HepG2 (cell line): Measurements from ENCODE around the gene WNT7A. TPM values are rescaled to one million over a fixed set of nuclear protein-coding genes. Genes with fewer than 3 reads are reported as not detected.

ENCODE experiments used
- ATAC-seq: fragments of 200-7000 bp; cut with Tn5 transposase; 3 replicates; pipeline ENCODE4 v1.9.1; 2020; ENCODE audit warnings: mild to moderate bottlenecking, moderate library complexity
- BruUV-seq: library from RNA; stranded (reverse); fragments of 400-500 nt; replicated peaks from 2 replicates; lab custom pipeline; 2021; lab: Mats Ljungman, UMichigan
- CTCF ChIA-PET: fragments of 300-600 bp; formaldehyde crosslinking; extraction: SDS; loops from one replicate; lab custom pipeline; 2021; ENCODE audit warnings: low total read pairs, inconsistent platforms, low intra/inter-chr PET ratio; lab: Yijun Ruan, JAX
- POLR2A ChIA-PET: fragments of 350-600 bp; sonication (Branson Sonifier 250); formaldehyde crosslinking; loops from one replicate; lab custom pipeline; 2020; ENCODE audit warnings: antibody characterized with exemption, inconsistent platforms; lab: Yijun Ruan, JAX
- DNase-seq: peaks from one replicate; pipeline ENCODE4 v3.0.0-alpha.2; 2015; ENCODE audit warnings: low spot score
- FAIRE-seq: peaks from 3 replicates; lab custom pipeline; 2011; peaks lifted over from hg19 to GRCh38; lab: Jason Lieb, UNC
- H2AFZ ChIP-seq: one replicate; pipeline ENCODE4 v1.6.1; 2011; ENCODE audit warnings: low read length, inconsistent platforms
- H3K27ac ChIP-seq: fragments of 300-600 bp; 3 replicates; pipeline ENCODE4 v1.8.0; 2011; ENCODE audit warnings: mixed run types, mild to moderate bottlenecking, mixed read lengths, low read length, inconsistent platforms; ENCODE audit not compliant: insufficient read depth; ENCODE audit errors: extremely low read length
- H3K27me3 ChIP-seq, 2 experiments: fragments of 200-600 bp in 1 of 2; 2 replicates in 1 of 2; 3 replicates in 1 of 2; pipeline versions ENCODE4 v1.6.0 to v1.8.0; 2011; ENCODE audit warnings: low read length in 2 of 2, mild to moderate bottlenecking in 2 of 2, moderate library complexity in 2 of 2, inconsistent platforms in 1 of 2; ENCODE audit not compliant: insufficient read depth in 2 of 2, control insufficient read depth in 1 of 2
- H3K36me3 ChIP-seq, 2 experiments: fragments of 200-600 bp in 1 of 2; replicated peaks in 1 of 2; 2 replicates in 1 of 2; 3 replicates in 1 of 2; pipeline versions ENCODE4 v1.5.1 to v1.8.0; 2011; ENCODE audit warnings: low read length in 2 of 2, inconsistent platforms in 1 of 2; ENCODE audit not compliant: insufficient read depth in 2 of 2, control insufficient read depth in 1 of 2
- H3K4me1 ChIP-seq: 2 replicates; pipeline ENCODE4 v1.5.1; 2012; ENCODE audit warnings: low read length, inconsistent platforms; ENCODE audit not compliant: insufficient read depth
- H3K4me2 ChIP-seq: 2 replicates; pipeline ENCODE4 v1.6.0; 2011; ENCODE audit warnings: low read depth, low read length, inconsistent platforms
- H3K4me3 ChIP-seq, 3 experiments: fragments of 200-600 bp in 1 of 3; sonication (generic), shearing (Covaris generic) in 1 of 3; replicated peaks in 1 of 3; 2 replicates each; pipeline ENCODE4 v1.5.1; 2011 to 2016; ENCODE audit warnings: low read length in 3 of 3, inconsistent platforms in 2 of 3, low read depth in 2 of 3, mild to moderate bottlenecking in 2 of 3, control low read depth in 1 of 3, mixed read lengths in 1 of 3; ENCODE audit not compliant: insufficient read depth in 1 of 3
- H3K79me2 ChIP-seq: one replicate; pipeline ENCODE4 v1.6.1; 2011; ENCODE audit warnings: low read length, inconsistent platforms; ENCODE audit not compliant: insufficient read depth
- H3K9ac ChIP-seq: 2 replicates; pipeline ENCODE4 v1.6.0; 2011; ENCODE audit warnings: mild to moderate bottlenecking, low read depth, low read length, inconsistent platforms; ENCODE audit not compliant: insufficient read depth
- H3K9me3 ChIP-seq: 2 replicates; pipeline ENCODE4 v1.5.1; 2012; ENCODE audit warnings: mild to moderate bottlenecking, low read length
- H4K20me1 ChIP-seq: 2 replicates; pipeline ENCODE4 v1.6.0; 2011; ENCODE audit warnings: inconsistent platforms, mild to moderate bottlenecking, low read length, moderate library complexity; ENCODE audit not compliant: insufficient read depth
- CBX5 ChIP-seq: sonication (generic); formaldehyde crosslinking; IDR thresholded peaks from 2 replicates; pipeline ENCODE4 v1.4.0; 2020; ENCODE audit warnings: missing genetic modification reagents, borderline replicate concordance
- EEA1 ChIP-seq: sonication (generic); formaldehyde crosslinking; IDR thresholded peaks from 2 replicates; pipeline ENCODE4 v1.5.1; 2020; ENCODE audit warnings: mild to moderate bottlenecking, missing genetic modification reagents, borderline replicate concordance
- HMG20B ChIP-seq: conservative IDR thresholded peaks from 2 replicates; pipeline ENCODE4 v1.6.1; 2016; ENCODE audit warnings: missing genetic modification reagents, missing compliant biosample characterization
- KLF9 ChIP-seq: IDR thresholded peaks from 2 replicates; pipeline ENCODE4 v1.6.1; 2016; ENCODE audit warnings: low read depth
- MTF2 ChIP-seq: sonication (generic); formaldehyde crosslinking; IDR thresholded peaks from 2 replicates; pipeline ENCODE4 v1.5.0; 2020; ENCODE audit warnings: missing genetic modification reagents, borderline replicate concordance
- SMARCC2 ChIP-seq: fragments of 450-650 bp; IDR thresholded peaks from 2 replicates; pipeline ENCODE4 v1.6.1; 2017; ENCODE audit warnings: antibody characterized with exemption, mild to moderate bottlenecking
- ZNF354B ChIP-seq: sonication (generic); formaldehyde crosslinking; IDR thresholded peaks from 2 replicates; pipeline ENCODE4 v1.8.0; 2022; ENCODE audit warnings: mild to moderate bottlenecking, missing genetic modification reagents
- ZNF432 ChIP-seq: sonication (generic); formaldehyde crosslinking; IDR thresholded peaks from 2 replicates; pipeline ENCODE4 v1.5.0; 2020; ENCODE audit warnings: missing genetic modification reagents, mild to moderate bottlenecking, borderline replicate concordance
- WGBS: methylation state at CpG from one replicate; pipeline ENCODE4 v1.1.6; 2017; ENCODE audit warnings: low lambda C conversion rate; 5-methylcytosine and 5-hydroxymethylcytosine counted together
- in situ Hi-C: cut with HindIII; loops from 2 replicates; pipeline ENCODE4 v1.10.0; 2017; ENCODE audit warnings: low pct_unique_long_range_greater_than_20kb; ENCODE audit not compliant: extremely low pct_ligation_motif_present
- intact Hi-C: fragments of 100-400 bp; cut with micrococcal nuclease; formaldehyde crosslinking; loops from one replicate; pipeline ENCODE4 v1.10.0; 2022; ENCODE audit not compliant: unreplicated experiment
- polyA plus RNA-seq, 8 experiments: library from polyadenylated mRNA; depleted of rRNA in 3 of 8; stranded (reverse) in 7 of 8; unstranded in 1 of 8; fragments of >200 nt; fragmentation: Illumina TruSeq in 4 of 8; extraction: Trizol in 4 of 8; gene quantifications; 2 replicates each; pipeline versions ENCODE4 v1.2.1 to v1.2.3, GENCODE V29; 2011 to 2016; ENCODE audit warnings: low read depth in 4 of 8, missing spikeins in 1 of 8, mixed read lengths in 1 of 8; ENCODE audit not compliant: insufficient read depth in 1 of 8
- total RNA-seq, 5 experiments: library from RNA; depleted of rRNA; stranded (reverse); fragments of >200 nt; fragmentation: Illumina TruSeq; extraction: Trizol; gene quantifications; 2 replicates each; pipeline ENCODE4 v1.2.3, GENCODE V29; 2016; ENCODE audit warnings: low read depth in 1 of 5

Gene WNT7A
- total and polyA plus RNA-seq, 2 of the 13 experiments (the other 11 are each of a cell fraction or from before 2014, with no cell fraction given): not detected

GRCh38 chr3:13882876-13883275 is 3.0 kb upstream of the WNT7A start:
- Histone ChIP-seq H3K27ac (no peak overlapping the region), H3K27me3 (peaks cover 7 to 36% of the 10 kb centered on the region in 2 experiments; a peak in 3 of 5 replicates), H4K20me1 (no peaks in the 10 kb centered on the region), H3K9me3 (no peaks in the 10 kb centered on the region), H3K79me2 (no peaks in the 10 kb centered on the region), H2AFZ (no peak overlapping the region), H3K36me3 (no peaks in the 10 kb centered on the region), H3K4me3 (no peak overlapping the region), H3K9ac (no peak overlapping the region), H3K4me2 (no peak overlapping the region), H3K4me1 (no peaks in the 10 kb centered on the region)
- DNase-seq: no peak
- ChIA-PET CTCF (no interaction called here), POLR2A (no interaction called here)
- in situ Hi-C loops: loop anchor here (5.0 kb wide), 1 partner anchor 226 kb away; no protein-coding TSS in a partner anchor
- BruUV-seq: no TSS peak
- 20% methylated on average over 3 of the region's 3 CpGs for WGBS
- TF ChIP-seq EEA1 (CRISPR knock-in tag): no peak
- ATAC-seq: no peak
- intact Hi-C loops: no loop called here
- no peak for FAIRE-seq

GRCh38 chr3:13881536-13882410 is 1.9 kb upstream of the WNT7A start:
- FAIRE-seq (no peak), ATAC-seq (no peak), DNase-seq (no peak)
- intact Hi-C loops: no loop called here
- CTCF ChIA-PET: interaction anchor here (1.8 kb wide), 1 partner anchor 224 kb away, joined by 4 read pairs; no protein-coding TSS in a partner anchor
- no peak overlapping the region for H3K4me2 ChIP-seq
- no peak for TF ChIP-seq MTF2 (CRISPR knock-in tag)
- no peak for TF ChIP-seq ZNF432
- no peak for TF ChIP-seq CBX5 (CRISPR knock-in tag)
- no peak for TF ChIP-seq HMG20B (CRISPR knock-in tag)
- no peak for TF ChIP-seq SMARCC2
- TF ChIP-seq KLF9 (CRISPR knock-in tag): no peak
- TF ChIP-seq ZNF354B (CRISPR knock-in tag): no peak
- in situ Hi-C loops: loop anchor here (5.0 kb wide), 1 partner anchor 224 kb away; no protein-coding TSS in a partner anchor
- POLR2A ChIA-PET: no interaction called here
- peaks cover 8 to 46% of the 10 kb centered on the region in 2 experiments; a peak in 4 of 5 replicates for H3K27me3 ChIP-seq
- H3K36me3 ChIP-seq: no peaks in the 10 kb centered on the region
- no TSS peak for BruUV-seq
- no peaks in the 10 kb centered on the region for H3K9me3 ChIP-seq
- H3K4me3 ChIP-seq: no peak overlapping the region
- no peaks in the 10 kb centered on the region for H3K4me1 ChIP-seq
- no peak overlapping the region for H3K9ac ChIP-seq
- WGBS: 48% methylated on average over 6 of the region's 7 CpGs
- H3K79me2 ChIP-seq: no peaks in the 10 kb centered on the region
- no peak overlapping the region for H2AFZ ChIP-seq
- no peak overlapping the region for H3K27ac ChIP-seq
- no peaks in the 10 kb centered on the region for H4K20me1 ChIP-seq
